ENCODE data around the gene GYS1. TPM values are rescaled to one million over a fixed set of nuclear protein-coding genes. Genes with fewer than 3 reads are reported as not detected.

The GYS1 gene
- total and polyA plus RNA-seq, 2 of the 8 experiments (the other 6 are each of a cell fraction or from before 2014, with no cell fraction given), result 30.0 to 38.7 TPM

- TF ChIP-seq, protein P1, sequence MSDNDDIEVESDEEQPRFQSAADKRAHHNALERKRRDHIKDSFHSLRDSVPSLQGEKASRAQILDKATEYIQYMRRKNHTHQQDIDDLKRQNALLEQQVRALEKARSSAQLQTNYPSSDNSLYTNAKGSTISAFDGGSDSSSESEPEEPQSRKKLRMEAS (IDR thresholded peaks at IDR 0.05), result peak; percentile 87
- TF ChIP-seq SIN3A (conservative IDR thresholded peaks at IDR 0.05 in 1 of 2, IDR thresholded peaks at IDR 0.05 in 1 of 2; ENCODE audit: low read depth in 1 of 2, low read length in 2 of 2) (no peak), HDAC2 (IDR thresholded peaks at IDR 0.05; ENCODE audit: borderline replicate concordance in 1 of 2, low read depth in 2 of 2, low read length in 2 of 2) (no peak), RBBP5 (IDR thresholded peaks at IDR 0.05; ENCODE audit: borderline replicate concordance, low read depth, low read length) (no peak), ATF2 (IDR thresholded peaks at IDR 0.05; ENCODE audit: low read length) (no peak), CREB1 (IDR thresholded peaks at IDR 0.05) (peak; percentile 14; the same call in 1 of the 2 replicates), BRCA1 (IDR thresholded peaks at IDR 0.05; ENCODE audit: low read depth, low read length) (no peak), POU5F1 (IDR thresholded peaks at IDR 0.05; ENCODE audit: low read depth, low read length) (no peak), CBX8 (IDR thresholded peaks at IDR 0.05; ENCODE audit: borderline replicate concordance, low read depth, low read length) (no peak), BACH1 (IDR thresholded peaks at IDR 0.05; ENCODE audit: low read length) (no peak), SP2 (IDR thresholded peaks at IDR 0.05; ENCODE audit: low read length) (no peak), HDAC6 (IDR thresholded peaks at IDR 0.05; ENCODE audit: low read depth, low read length) (no peak), ASH2L (IDR thresholded peaks at IDR 0.05; ENCODE audit: low read length) (peak; percentile 70), RAD21 (IDR thresholded peaks at IDR 0.05 in 1 of 2, conservative IDR thresholded peaks at IDR 0.05 in 1 of 2; ENCODE audit: low read depth in 2 of 2, low read length in 2 of 2) (no peak), POLR2A (IDR thresholded peaks at IDR 0.05; ENCODE audit: control extremely low read depth in 1 of 2, low read depth in 2 of 2, low read length in 2 of 2) (peak in 1 of 2 experiments; percentile 73; a peak in 2 of 3 replicates), PHF8 (conservative IDR thresholded peaks at IDR 0.05; ENCODE audit: low read depth, low read length) (peak; percentile 42; the same call in 1 of the 2 replicates), RXRA (IDR thresholded peaks at IDR 0.05; ENCODE audit: insufficient read depth, low read depth, low read length) (no peak), JUND (IDR thresholded peaks at IDR 0.05; ENCODE audit: low read length) (no peak)
- TF ChIP-seq, protein P2, sequence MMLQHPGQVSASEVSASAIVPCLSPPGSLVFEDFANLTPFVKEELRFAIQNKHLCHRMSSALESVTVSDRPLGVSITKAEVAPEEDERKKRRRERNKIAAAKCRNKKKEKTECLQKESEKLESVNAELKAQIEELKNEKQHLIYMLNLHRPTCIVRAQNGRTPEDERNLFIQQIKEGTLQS (IDR thresholded peaks at IDR 0.05; ENCODE audit: insufficient read depth, low read depth, low read length), result no peak
- TF ChIP-seq, protein P3, sequence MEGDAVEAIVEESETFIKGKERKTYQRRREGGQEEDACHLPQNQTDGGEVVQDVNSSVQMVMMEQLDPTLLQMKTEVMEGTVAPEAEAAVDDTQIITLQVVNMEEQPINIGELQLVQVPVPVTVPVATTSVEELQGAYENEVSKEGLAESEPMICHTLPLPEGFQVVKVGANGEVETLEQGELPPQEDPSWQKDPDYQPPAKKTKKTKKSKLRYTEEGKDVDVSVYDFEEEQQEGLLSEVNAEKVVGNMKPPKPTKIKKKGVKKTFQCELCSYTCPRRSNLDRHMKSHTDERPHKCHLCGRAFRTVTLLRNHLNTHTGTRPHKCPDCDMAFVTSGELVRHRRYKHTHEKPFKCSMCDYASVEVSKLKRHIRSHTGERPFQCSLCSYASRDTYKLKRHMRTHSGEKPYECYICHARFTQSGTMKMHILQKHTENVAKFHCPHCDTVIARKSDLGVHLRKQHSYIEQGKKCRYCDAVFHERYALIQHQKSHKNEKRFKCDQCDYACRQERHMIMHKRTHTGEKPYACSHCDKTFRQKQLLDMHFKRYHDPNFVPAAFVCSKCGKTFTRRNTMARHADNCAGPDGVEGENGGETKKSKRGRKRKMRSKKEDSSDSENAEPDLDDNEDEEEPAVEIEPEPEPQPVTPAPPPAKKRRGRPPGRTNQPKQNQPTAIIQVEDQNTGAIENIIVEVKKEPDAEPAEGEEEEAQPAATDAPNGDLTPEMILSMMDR (IDR thresholded peaks at IDR 0.05; ENCODE audit: control extremely low read depth in 1 of 3, insufficient read depth in 1 of 3, low read depth in 1 of 3, low read length in 3 of 3), result no peak
Observed at GRCh38 chr19:48933382-48933932, 59.7 kb downstream of the GYS1 start, which contains the start of gene DHDH (continued).

Data from H1 (cell line).